Body of pancreas (tissue), 4 donors: ENCODE results near the gene SZRD1. TPM values are rescaled to one million over a fixed set of nuclear protein-coding genes. Genes with fewer than 3 reads are reported as not detected.

Experiments used
- ATAC-seq: fragments of 150-250 bp; one replicate; pipeline ENCODE4 v1.9.1; 2016
- DNase-seq, 4 donors: peaks; one replicate each; pipeline ENCODE4 v3.0.0-alpha.2; 2019
- H3K27ac ChIP-seq, 4 donors: fragments of 200-600 bp; sonication (generic); 1 replicate in 3 of 4; 2 replicates in 1 of 4; pipeline versions ENCODE4 v1.5.1 to v1.6.1; 2016 to 2019; ENCODE audit warnings: mild to moderate bottlenecking in 1 of 4, mixed read lengths in 1 of 4, moderate library complexity in 1 of 4
- H3K27me3 ChIP-seq, 2 donors: fragments of 200-600 bp; sonication (generic); one replicate each; pipeline ENCODE4 v1.6.0; 2016; ENCODE audit warnings: mild to moderate bottlenecking in 1 of 2
- H3K36me3 ChIP-seq, 2 donors: fragments of 200-600 bp; sonication (generic); replicated peaks in 1 of 2; 2 replicates each; pipeline ENCODE4 v1.5.1; 2016; ENCODE audit warnings: low read depth in 2 of 2; ENCODE audit not compliant: insufficient read depth in 1 of 2
- H3K4me1 ChIP-seq: fragments of 200-600 bp; sonication (generic); one replicate; pipeline ENCODE4 v1.6.0; 2016
- H3K4me3 ChIP-seq, 2 donors: fragments of 200-600 bp; sonication (generic); 1 replicate in 1 of 2; 2 replicates in 1 of 2; pipeline ENCODE4 v1.5.1; 2016 to 2019
- H3K9me3 ChIP-seq, 3 donors: fragments of 200-600 bp; sonication (generic); 1 replicate in 2 of 3; 2 replicates in 1 of 3; pipeline ENCODE4 v1.5.1; 2016
- POLR2A ChIP-seq, 3 donors: fragments of 450-650 bp; IDR thresholded peaks; one replicate each; pipeline ENCODE4 v1.6.1; 2016; ENCODE audit warnings: antibody characterized with exemption in 3 of 3, mild to moderate bottlenecking in 2 of 3
- WGBS, 2 donors: methylation state at CpG; one replicate each; pipeline ENCODE4 v1.1.5; 2017; 5-methylcytosine and 5-hydroxymethylcytosine counted together
- intact Hi-C: fragments of 100-400 bp; cut with DNase I; formaldehyde crosslinking; loops from one replicate; pipeline ENCODE4 v1.15.1; 2023
- total RNA-seq, 2 donors: library from RNA; depleted of rRNA; stranded (reverse); fragments of >200 nt; gene quantifications; one replicate each; pipeline ENCODE4 v1.1.0, GENCODE V29; 2016
- TF ChIP-seq, protein P1 (sequence below), 7 experiments: fragments of 450-650 bp in 4 of 7; fragments of 200-600 bp in 3 of 7; sonication (generic) in 3 of 7; IDR thresholded peaks; one replicate each; pipeline ENCODE4 v1.5.1; 2016 to 2019; ENCODE audit warnings: antibody characterized with exemption in 7 of 7

SZRD1 gene
- total RNA-seq, 2 donors from 2014 or later: 26.4 to 29.8 TPM

DNA sequence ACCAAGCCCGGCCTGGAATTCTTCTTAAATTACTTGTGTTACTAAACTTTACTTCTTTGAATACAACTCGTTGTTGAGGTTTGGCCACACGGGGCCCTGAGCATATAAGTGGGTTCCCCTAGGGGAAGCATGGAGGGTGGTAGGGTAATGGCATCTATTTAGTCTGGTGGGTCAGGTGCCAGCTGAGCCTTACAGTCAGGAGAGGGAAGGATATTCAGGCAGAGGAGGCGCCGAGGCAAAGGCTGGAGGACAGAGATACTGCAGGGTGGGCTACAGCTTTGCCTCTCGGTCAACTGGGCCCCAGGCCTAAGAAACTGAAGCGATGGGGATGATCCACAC is 73.1 kb downstream of the SZRD1 start:
- DNase-seq (peak in 1 of 4 donors; percentile 15), ATAC-seq (peak; percentile 5)
- intact Hi-C loops: no loop called here
- WGBS, 2 donors: 40 to 50% methylated on average over 6 to 7 of the region's 7 CpGs
- Histone ChIP-seq H3K9me3 (no peaks in the 10 kb centered on the region), H3K4me1 (peaks cover 21% of the 10 kb centered on the region), H3K27me3 (no peaks in the 10 kb centered on the region), H3K36me3 (peaks cover 0 to 2% of the 10 kb centered on the region in 2 donors), H3K27ac (peak overlapping the region in 3 of 4 donors; percentile 52 to 78 (median 67)), H3K4me3 (no peak overlapping the region)
- no peak for TF ChIP-seq POLR2A (IDR thresholded peaks at IDR 0.05)
- TF ChIP-seq, protein P1, sequence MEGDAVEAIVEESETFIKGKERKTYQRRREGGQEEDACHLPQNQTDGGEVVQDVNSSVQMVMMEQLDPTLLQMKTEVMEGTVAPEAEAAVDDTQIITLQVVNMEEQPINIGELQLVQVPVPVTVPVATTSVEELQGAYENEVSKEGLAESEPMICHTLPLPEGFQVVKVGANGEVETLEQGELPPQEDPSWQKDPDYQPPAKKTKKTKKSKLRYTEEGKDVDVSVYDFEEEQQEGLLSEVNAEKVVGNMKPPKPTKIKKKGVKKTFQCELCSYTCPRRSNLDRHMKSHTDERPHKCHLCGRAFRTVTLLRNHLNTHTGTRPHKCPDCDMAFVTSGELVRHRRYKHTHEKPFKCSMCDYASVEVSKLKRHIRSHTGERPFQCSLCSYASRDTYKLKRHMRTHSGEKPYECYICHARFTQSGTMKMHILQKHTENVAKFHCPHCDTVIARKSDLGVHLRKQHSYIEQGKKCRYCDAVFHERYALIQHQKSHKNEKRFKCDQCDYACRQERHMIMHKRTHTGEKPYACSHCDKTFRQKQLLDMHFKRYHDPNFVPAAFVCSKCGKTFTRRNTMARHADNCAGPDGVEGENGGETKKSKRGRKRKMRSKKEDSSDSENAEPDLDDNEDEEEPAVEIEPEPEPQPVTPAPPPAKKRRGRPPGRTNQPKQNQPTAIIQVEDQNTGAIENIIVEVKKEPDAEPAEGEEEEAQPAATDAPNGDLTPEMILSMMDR (IDR thresholded peaks at IDR 0.05): no peak

DNA sequence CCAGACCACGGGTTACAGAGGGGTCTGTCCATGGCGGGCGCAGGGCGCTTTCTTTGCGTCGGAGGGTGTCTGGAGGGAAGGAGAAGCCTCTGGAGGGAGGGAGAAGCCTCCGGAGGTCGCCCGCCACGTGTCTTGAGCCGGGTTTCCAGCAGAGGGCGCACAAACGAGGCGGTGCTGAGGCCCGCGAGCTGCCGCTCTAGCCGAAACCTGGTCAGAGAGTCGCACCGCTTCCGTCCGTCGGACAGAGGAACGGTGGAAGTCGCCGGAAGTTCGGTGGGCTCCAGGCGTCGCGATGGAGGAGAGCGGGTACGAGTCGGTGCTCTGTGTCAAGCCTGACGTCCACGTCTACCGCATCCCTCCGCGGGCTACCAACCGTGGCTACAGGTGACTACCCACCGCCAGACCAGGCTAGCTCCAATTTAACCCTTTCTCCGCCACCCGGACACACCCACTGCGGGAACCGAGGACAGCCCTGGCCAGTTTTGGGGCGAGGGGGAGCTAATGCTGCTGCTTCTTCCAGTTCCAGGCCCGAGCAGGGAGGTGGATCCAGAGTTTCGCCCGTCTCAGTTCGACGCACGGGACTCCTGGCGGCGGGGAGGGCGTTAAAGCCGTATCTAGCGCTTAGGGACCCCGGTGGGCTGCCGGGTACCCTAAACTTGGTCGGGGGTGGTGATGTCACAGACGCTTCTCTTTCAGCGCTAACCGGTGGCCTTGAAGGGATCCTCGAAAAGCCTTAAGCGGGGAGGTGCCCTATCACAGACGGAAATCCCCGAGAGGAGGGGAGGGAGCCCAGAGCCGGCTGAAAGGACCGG is 73.6 kb downstream of the SZRD1 start, which contains the start of gene NECAP2:
Gene NECAP2, plus strand, starts transcription at position 255 of the 812 bp plus-strand sequence. Its CDS starts 38 bp downstream, at position 293.
- intact Hi-C loops: no loop called here

DNA sequence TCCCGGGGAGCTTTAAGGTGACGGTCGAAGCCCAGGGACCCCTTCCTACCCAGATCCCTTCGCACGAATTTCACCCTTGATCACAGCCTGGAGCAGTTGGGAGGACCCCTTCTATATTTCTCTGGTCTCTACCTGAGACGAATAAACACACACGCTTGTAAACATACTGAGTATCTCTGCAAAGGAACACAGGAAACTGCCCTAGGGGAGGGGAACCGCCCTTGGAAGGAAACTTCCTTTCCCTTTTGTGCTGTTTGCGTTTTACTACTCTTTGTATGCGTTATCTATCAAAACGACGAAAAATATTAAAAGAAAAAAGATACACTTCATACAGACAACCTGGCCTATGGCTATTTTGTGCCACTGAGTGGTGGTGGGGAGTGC is 74.2 kb downstream of the SZRD1 start:
- peak overlapping the region in 3 of 4 donors; percentile 52 to 78 (median 67) for H3K27ac ChIP-seq
- H3K9me3 ChIP-seq: no peaks in the 10 kb centered on the region
- 1 to 3% methylated on average over 9 to 12 of the region's 12 CpGs for WGBS, 2 donors
- H3K27me3 ChIP-seq: no peaks in the 10 kb centered on the region
- no peak for TF ChIP-seq POLR2A (IDR thresholded peaks at IDR 0.05)
- TF ChIP-seq, protein P1 (IDR thresholded peaks at IDR 0.05): no peak
- H3K36me3 ChIP-seq: peaks cover 0 to 2% of the 10 kb centered on the region in 2 donors
- peak overlapping the region; percentile 60 to 96 for H3K4me3 ChIP-seq
- H3K4me1 ChIP-seq: peaks cover 21% of the 10 kb centered on the region
- no peak for ATAC-seq
- intact Hi-C loops: no loop called here
- DNase-seq: no peak

More for the DNA sequence above, 73.6 kb downstream of the SZRD1 start, which contains the start of gene NECAP2:
- peak; percentile 91 to 93 (median 92) for DNase-seq
- Histone ChIP-seq H3K9me3 (no peaks in the 10 kb centered on the region), H3K36me3 (peaks cover 0 to 2% of the 10 kb centered on the region in 2 donors), H3K27ac (peak within 1 kb of the TSS in 3 of 4 donors; percentile 52 to 78 (median 67)), H3K27me3 (no peaks in the 10 kb centered on the region), H3K4me1 (peaks cover 21% of the 10 kb centered on the region), H3K4me3 (peak within 1 kb of the TSS; percentile 60 to 96)
- WGBS, 2 donors: 0 to 2% methylated on average over 11 to 68 of the region's 68 CpGs
- TF ChIP-seq, protein P1 (IDR thresholded peaks at IDR 0.05): peak; percentile 77 to 94 (median 91)
- TF ChIP-seq POLR2A (IDR thresholded peaks at IDR 0.05): peak in 2 of 3 donors; percentile 75 to 76
- peak; percentile 96 for ATAC-seq

DNA sequence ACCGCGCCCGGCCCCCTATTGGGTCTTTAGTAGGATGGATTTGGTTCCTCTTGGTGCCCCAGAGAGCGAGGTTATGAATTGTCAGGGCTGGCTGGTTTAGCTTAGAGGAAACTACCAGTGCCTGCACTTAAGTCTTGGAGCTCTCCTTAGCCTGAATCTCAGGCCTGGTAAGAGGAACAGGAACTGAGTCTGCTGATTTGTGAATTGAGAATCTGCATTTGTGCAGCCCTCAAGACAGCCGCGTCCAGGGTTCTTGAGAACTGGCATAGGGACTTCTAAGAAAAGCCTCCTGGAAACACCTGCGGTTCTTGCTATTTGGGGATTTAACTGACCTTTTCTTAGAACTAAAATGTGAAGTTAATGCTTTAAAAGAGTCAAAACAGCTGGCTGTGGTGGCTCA is 75.2 kb downstream of the SZRD1 start:
- intact Hi-C loops: no loop called here
- no peaks in the 10 kb centered on the region for H3K9me3 ChIP-seq
- H3K4me3 ChIP-seq: no peak overlapping the region
- TF ChIP-seq POLR2A (IDR thresholded peaks at IDR 0.05): no peak
- TF ChIP-seq, protein P1 (IDR thresholded peaks at IDR 0.05): no peak
- H3K27me3 ChIP-seq: no peaks in the 10 kb centered on the region
- no peak overlapping the region for H3K27ac ChIP-seq
- peak in 1 of 4 donors; percentile 18 for DNase-seq
- peaks cover 21% of the 10 kb centered on the region for H3K4me1 ChIP-seq
- ATAC-seq: no peak
- 82 to 100% methylated on average over 7 of the region's 7 CpGs for WGBS, 2 donors
- H3K36me3 ChIP-seq: peaks cover 0 to 2% of the 10 kb centered on the region in 2 donors
